Activated CD8-positive, alpha-beta T cell treated with anti-CD3 and anti-CD28 coated beads, Interleukin-2, amount 10 ng/mL, durations not matched to agents 7 days and 5 days (primary cell): ENCODE data around the gene COCH. TPM values are rescaled to one million over a fixed set of nuclear protein-coding genes. Genes with fewer than 3 reads are reported as not detected.

Source experiments
- total RNA-seq, 2 experiments: library from RNA; stranded (reverse); gene quantifications; one replicate each; pipeline ENCODE4 v1.2.3, GENCODE V29; 2021

The COCH gene
- total RNA-seq, 2 experiments from 2014 or later = 2.3 TPM

Other genes with a start within 250 kb of the COCH start
- 1 to 10 TPM; 7.6 to 7.7 TPM for gene AP4S1, start 151.1 kb downstream of the COCH start, total RNA-seq
- 10 to 100 TPM; 19.0 to 23.0 TPM for gene STRN3, start 151.8 kb downstream of the COCH start, total RNA-seq